Measurements from ENCODE around the gene TMOD2. TPM values are rescaled to one million over a fixed set of nuclear protein-coding genes. Genes with fewer than 3 reads are reported as not detected.

TMOD2 gene
- total RNA-seq, 1 donor from 2014 or later: 9.2 TPM

GRCh38 chr15:51799282-51800252, 48.2 kb downstream of the TMOD2 start:
- ATAC-seq: no peak
- DNase-seq: no peak
- intact Hi-C loops (cut with micrococcal nuclease): no loop called here

- peak; percentile 47 for DNase-seq
Measured at GRCh38 chr15:51801391-51801835, 50.0 kb downstream of the TMOD2 start.

GRCh38 chr15:51802593-51802992, 51.2 kb downstream of the TMOD2 start:
- ATAC-seq (no peak), DNase-seq (no peak)
- intact Hi-C loops (cut with micrococcal nuclease): no loop called here

More at GRCh38 chr15:51801391-51801835, 50.0 kb downstream of the TMOD2 start:
- ATAC-seq: peak; percentile 74
- intact Hi-C loops (cut with micrococcal nuclease): no loop called here

- ATAC-seq (no peak), DNase-seq (no peak)
- intact Hi-C loops (cut with micrococcal nuclease): no loop called here
Measured at GRCh38 chr15:51803965-51804364, 52.6 kb downstream of the TMOD2 start.

- intact Hi-C loops (cut with micrococcal nuclease): no loop called here
- DNase-seq (no peak), ATAC-seq (no peak)
Measured at GRCh38 chr15:51806123-51806522, 54.7 kb downstream of the TMOD2 start.

- DNase-seq: no peak
- peak; percentile 65 for ATAC-seq
- intact Hi-C loops (cut with micrococcal nuclease): no loop called here
Measured at GRCh38 chr15:51809457-51809856, 58.1 kb downstream of the TMOD2 start.

GRCh38 chr15:51812598-51812997, 61.2 kb downstream of the TMOD2 start:
- no peak for DNase-seq
- ATAC-seq: no peak
- intact Hi-C loops (cut with micrococcal nuclease): no loop called here

GRCh38 chr15:51814606-51815005, 63.2 kb downstream of the TMOD2 start:
- ATAC-seq: no peak
- intact Hi-C loops (cut with micrococcal nuclease): no loop called here

GRCh38 chr15:51816611-51817010, 65.2 kb downstream of the TMOD2 start:
- ATAC-seq (no peak), DNase-seq (no peak)
- intact Hi-C loops (cut with micrococcal nuclease): no loop called here

More at GRCh38 chr15:51814606-51815005, 63.2 kb downstream of the TMOD2 start:
- DNase-seq: no peak

- no peak for DNase-seq
- no peak for ATAC-seq
- intact Hi-C loops (cut with micrococcal nuclease): no loop called here
Measured at GRCh38 chr15:51818150-51818549, 66.8 kb downstream of the TMOD2 start.

GRCh38 chr15:51825698-51826097, 74.3 kb downstream of the TMOD2 start:
- DNase-seq (no peak), ATAC-seq (no peak)
- intact Hi-C loops (cut with micrococcal nuclease): no loop called here

GRCh38 chr15:51828621-51829375, 77.4 kb downstream of the TMOD2 start:
- intact Hi-C loops (cut with micrococcal nuclease): no loop called here
- no peak for DNase-seq
- no peak for ATAC-seq

GRCh38 chr15:51829376-51830275, 78.2 kb downstream of the TMOD2 start, which contains the start of gene TMOD3:
TSS of gene TMOD3 (plus strand) at chr15:51829653. CDS start at chr15:51862885, 33,232 bp downstream.
- peak; percentile 96 for DNase-seq
- peak; percentile 99 for ATAC-seq
- intact Hi-C loops (cut with micrococcal nuclease): loop anchor here (10.0 kb wide), 1 partner anchor 55 kb away; no protein-coding TSS in a partner anchor

- intact Hi-C loops (cut with micrococcal nuclease): loop anchor here (10.0 kb wide), 1 partner anchor 54 kb away; no protein-coding TSS in a partner anchor
- ATAC-seq: peak; percentile 35
- no peak for DNase-seq
Measured at GRCh38 chr15:51830276-51830806, 78.9 kb downstream of the TMOD2 start.

GRCh38 chr15:51833772-51834171, 82.4 kb downstream of the TMOD2 start:
- DNase-seq (no peak), ATAC-seq (no peak)
- intact Hi-C loops (cut with micrococcal nuclease): loop anchor here (10.0 kb wide), 1 partner anchor 51 kb away; no protein-coding TSS in a partner anchor

- intact Hi-C loops (cut with micrococcal nuclease): loop anchor here (10.0 kb wide), 1 partner anchor 47 kb away; no protein-coding TSS in a partner anchor
- peak; percentile 39 for ATAC-seq
- no peak for DNase-seq
Measured at GRCh38 chr15:51837792-51838251, 86.4 kb downstream of the TMOD2 start.

GRCh38 chr15:51838270-51838669, 86.9 kb downstream of the TMOD2 start:
- DNase-seq (no peak), ATAC-seq (peak; percentile 38)
- intact Hi-C loops (cut with micrococcal nuclease): loop anchor here (10.0 kb wide), 1 partner anchor 47 kb away; no protein-coding TSS in a partner anchor

GRCh38 chr15:51840692-51841091, 89.3 kb downstream of the TMOD2 start:
- ATAC-seq (no peak), DNase-seq (no peak)
- intact Hi-C loops (cut with micrococcal nuclease): no loop called here

Measured in left ventricle myocardium superior (tissue), 1 donor.